ENCODE data around the gene GSPT1. TPM values are rescaled to one million over a fixed set of nuclear protein-coding genes. Genes with fewer than 3 reads are reported as not detected.

The GSPT1 gene
- total and polyA plus RNA-seq, 9 of the 15 experiments (the other 6 are each of a cell fraction or from before 2014, with no cell fraction given) = 63.8 to 269 (median 148) TPM

DNA sequence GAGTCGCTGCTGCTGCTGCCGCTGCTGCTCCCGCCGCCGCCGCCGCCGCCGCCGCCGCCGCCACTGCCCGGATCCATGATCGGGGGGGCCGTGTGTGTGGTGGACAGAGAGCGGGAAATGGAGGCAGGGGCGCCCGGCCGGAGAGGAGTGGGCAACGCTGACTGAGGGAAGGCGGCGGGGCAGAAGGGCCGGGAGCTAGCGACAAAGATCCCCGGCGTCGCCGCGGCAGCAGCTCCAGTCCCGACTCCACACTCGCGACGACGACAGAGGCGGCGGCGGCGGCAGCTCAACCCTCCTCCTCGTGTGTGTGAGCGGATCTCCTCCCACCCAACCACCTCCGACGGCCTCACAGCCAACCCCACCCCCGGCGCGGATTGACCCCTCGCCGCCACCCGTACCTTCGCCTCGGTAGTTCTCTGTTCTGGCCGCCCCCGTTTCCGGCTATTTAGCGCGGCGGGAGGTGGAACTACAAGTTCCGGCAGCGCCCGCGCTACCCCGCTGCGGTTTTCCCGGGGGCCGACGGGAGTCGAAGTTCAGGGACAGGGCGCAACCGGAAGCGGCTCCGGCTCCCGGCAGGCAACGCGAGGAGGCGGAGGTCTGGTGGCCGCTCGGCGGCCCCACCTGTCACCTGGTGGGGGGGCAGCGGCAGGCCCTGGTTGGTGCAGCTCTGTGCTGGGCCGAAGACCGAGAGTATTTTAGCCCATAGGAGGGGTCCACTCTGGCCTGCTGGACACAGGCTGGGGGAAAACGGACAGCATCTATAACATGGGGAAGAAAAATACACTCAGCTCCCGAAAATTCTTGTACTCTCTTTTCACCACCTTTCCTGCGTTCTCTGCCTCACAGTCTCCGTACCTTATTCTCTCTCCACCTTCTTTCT, at the start of gene GSPT1 (continued):
- TF ChIP-seq, protein P1, sequence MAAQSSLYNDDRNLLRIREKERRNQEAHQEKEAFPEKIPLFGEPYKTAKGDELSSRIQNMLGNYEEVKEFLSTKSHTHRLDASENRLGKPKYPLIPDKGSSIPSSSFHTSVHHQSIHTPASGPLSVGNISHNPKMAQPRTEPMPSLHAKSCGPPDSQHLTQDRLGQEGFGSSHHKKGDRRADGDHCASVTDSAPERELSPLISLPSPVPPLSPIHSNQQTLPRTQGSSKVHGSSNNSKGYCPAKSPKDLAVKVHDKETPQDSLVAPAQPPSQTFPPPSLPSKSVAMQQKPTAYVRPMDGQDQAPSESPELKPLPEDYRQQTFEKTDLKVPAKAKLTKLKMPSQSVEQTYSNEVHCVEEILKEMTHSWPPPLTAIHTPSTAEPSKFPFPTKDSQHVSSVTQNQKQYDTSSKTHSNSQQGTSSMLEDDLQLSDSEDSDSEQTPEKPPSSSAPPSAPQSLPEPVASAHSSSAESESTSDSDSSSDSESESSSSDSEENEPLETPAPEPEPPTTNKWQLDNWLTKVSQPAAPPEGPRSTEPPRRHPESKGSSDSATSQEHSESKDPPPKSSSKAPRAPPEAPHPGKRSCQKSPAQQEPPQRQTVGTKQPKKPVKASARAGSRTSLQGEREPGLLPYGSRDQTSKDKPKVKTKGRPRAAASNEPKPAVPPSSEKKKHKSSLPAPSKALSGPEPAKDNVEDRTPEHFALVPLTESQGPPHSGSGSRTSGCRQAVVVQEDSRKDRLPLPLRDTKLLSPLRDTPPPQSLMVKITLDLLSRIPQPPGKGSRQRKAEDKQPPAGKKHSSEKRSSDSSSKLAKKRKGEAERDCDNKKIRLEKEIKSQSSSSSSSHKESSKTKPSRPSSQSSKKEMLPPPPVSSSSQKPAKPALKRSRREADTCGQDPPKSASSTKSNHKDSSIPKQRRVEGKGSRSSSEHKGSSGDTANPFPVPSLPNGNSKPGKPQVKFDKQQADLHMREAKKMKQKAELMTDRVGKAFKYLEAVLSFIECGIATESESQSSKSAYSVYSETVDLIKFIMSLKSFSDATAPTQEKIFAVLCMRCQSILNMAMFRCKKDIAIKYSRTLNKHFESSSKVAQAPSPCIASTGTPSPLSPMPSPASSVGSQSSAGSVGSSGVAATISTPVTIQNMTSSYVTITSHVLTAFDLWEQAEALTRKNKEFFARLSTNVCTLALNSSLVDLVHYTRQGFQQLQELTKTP (IDR thresholded peaks at IDR 0.05; ENCODE audit: low read depth in 1 of 2, partially characterized antibody in 2 of 2) = peak; percentile 19 to 100
- TF ChIP-seq ZNF444 (CRISPR knock-in tag; IDR thresholded peaks at IDR 0.05) = no peak
- peak; percentile 62; the same call in 1 of the 2 replicates for TF ChIP-seq ZBTB7A (IDR thresholded peaks at IDR 0.05; ENCODE audit: borderline replicate concordance, control insufficient read depth, low read depth, low read length)
- TF ChIP-seq JUN (IDR thresholded peaks at IDR 0.05; ENCODE audit: borderline replicate concordance, low read depth, low read length) = peak; percentile 67; the same call in 1 of the 2 replicates
- TF ChIP-seq JUN (CRISPR knock-in tag; IDR thresholded peaks at IDR 0.05; ENCODE audit: borderline replicate concordance) = no peak
- TF ChIP-seq, protein P2, sequence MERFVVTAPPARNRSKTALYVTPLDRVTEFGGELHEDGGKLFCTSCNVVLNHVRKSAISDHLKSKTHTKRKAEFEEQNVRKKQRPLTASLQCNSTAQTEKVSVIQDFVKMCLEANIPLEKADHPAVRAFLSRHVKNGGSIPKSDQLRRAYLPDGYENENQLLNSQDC (CRISPR knock-in tag; IDR thresholded peaks at IDR 0.05) = peak; percentile 24; the same call in 1 of the 2 replicates
- TF ChIP-seq TCFL5 (CRISPR knock-in tag; conservative IDR thresholded peaks at IDR 0.05) = peak; percentile 65; the same call in 1 of the 2 replicates
- peak; percentile 87 for TF ChIP-seq ZNF589 (CRISPR knock-in tag; IDR thresholded peaks at IDR 0.05; ENCODE audit: low read depth)
- peak; percentile 69; the same call in 1 of the 2 replicates for TF ChIP-seq MTA1 (IDR thresholded peaks at IDR 0.05; ENCODE audit: borderline replicate concordance)
- peak; percentile 7; the same call in 1 of the 2 replicates for TF ChIP-seq NCOR1 (IDR thresholded peaks at IDR 0.05)
- no peak for TF ChIP-seq E2F3 (CRISPR knock-in tag; IDR thresholded peaks at IDR 0.05)
- TF ChIP-seq HNRNPK (IDR thresholded peaks at IDR 0.05; ENCODE audit: low read depth, low read length, poor library complexity, severe bottlenecking) = peak; percentile 16
- TF ChIP-seq TAF9B (IDR thresholded peaks at IDR 0.05; ENCODE audit: partially characterized antibody) = peak; percentile 65
- peak; percentile 68; the same call in 1 of the 2 replicates for TF ChIP-seq PHF8 (IDR thresholded peaks at IDR 0.05; ENCODE audit: borderline replicate concordance, low read length)
- TF ChIP-seq ZC3H8 (IDR thresholded peaks at IDR 0.05) = no peak
- TF ChIP-seq PURB (CRISPR knock-in tag; IDR thresholded peaks at IDR 0.05; ENCODE audit: low read depth) = no peak
- TF ChIP-seq POLR3A (IDR thresholded peaks at IDR 0.05; ENCODE audit: borderline replicate concordance, extremely low read depth, insufficient read depth, insufficient read length) = no peak
- TF ChIP-seq SUPT5H (IDR thresholded peaks at IDR 0.05) = peak; percentile 93
- no peak for TF ChIP-seq BRD4 (IDR thresholded peaks at IDR 0.05)
- no peak for TF ChIP-seq RAD21 (CRISPR knock-in tag; conservative IDR thresholded peaks at IDR 0.05 in 1 of 2, IDR thresholded peaks at IDR 0.05 in 1 of 2)
- peak; percentile 91 for TF ChIP-seq SMAD4 (CRISPR knock-in tag; conservative IDR thresholded peaks at IDR 0.05)
- TF ChIP-seq POLR2AphosphoS5 (IDR thresholded peaks at IDR 0.05; ENCODE audit: control insufficient read depth, insufficient read depth, low read depth, low read length) = peak; percentile 75; the same call in 1 of the 2 replicates
- TF ChIP-seq, protein P3, sequence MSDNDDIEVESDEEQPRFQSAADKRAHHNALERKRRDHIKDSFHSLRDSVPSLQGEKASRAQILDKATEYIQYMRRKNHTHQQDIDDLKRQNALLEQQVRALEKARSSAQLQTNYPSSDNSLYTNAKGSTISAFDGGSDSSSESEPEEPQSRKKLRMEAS (CRISPR knock-in tag; IDR thresholded peaks at IDR 0.05) = peak; percentile 66
- no peak for TF ChIP-seq FOXJ3 (CRISPR knock-in tag; IDR thresholded peaks at IDR 0.05)

All from K562 (cell line).